MM.1S (cell line): ENCODE data around the gene SLC46A2.

Experiments used
- CTCF ChIP-seq: fragments of 300-600 bp; sonication (generic); IDR thresholded peaks from 2 replicates; pipeline ENCODE4 v1.5.1; 2016; ENCODE audit warnings: antibody characterized with exemption, low read length, mixed read lengths
- EZH2phosphoT487 ChIP-seq: fragments of 300-600 bp; sonication (generic); IDR thresholded peaks from 2 replicates; pipeline ENCODE4 v1.6.1; 2018; ENCODE audit warnings: antibody characterized with exemption, low read length

- TF ChIP-seq CTCF (no peak), EZH2phosphoT487 (no peak)
These were observed 23.8 kb upstream of the SLC46A2 start for GRCh38 chr9:112914524-112914923.
